ENCODE data around the gene REM2.

The REM2 gene

DNA sequence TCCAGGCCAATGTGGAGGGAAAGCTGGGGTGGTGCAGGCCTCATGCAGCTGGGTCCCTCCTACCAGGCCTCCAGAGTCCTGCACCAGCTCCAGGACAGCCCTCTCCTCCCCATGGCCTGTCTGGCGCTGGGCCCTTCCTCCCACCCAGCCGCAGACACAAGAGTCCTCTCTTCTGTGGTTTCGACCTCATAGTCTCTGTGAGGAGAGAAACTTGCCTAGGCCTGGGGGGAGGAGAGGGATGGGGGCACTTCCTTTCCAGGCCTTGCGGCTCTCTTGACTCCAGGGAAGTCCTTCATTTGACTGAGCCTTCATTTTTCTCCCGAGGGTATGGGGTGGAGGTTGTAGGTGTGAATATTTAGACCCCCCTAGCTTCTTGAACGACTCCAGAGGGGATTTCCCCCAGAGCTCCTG, 44.4 kb upstream of the REM2 start:
- H3K27ac ChIP-seq (ENCODE audit: insufficient read depth in 1 of 2, low read depth in 1 of 2, low read length in 2 of 2, poor library complexity in 1 of 2, severe bottlenecking in 2 of 2), result no peak overlapping the region
- no peaks in the 10 kb centered on the region for H3K9me3 ChIP-seq (ENCODE audit: control extremely low read depth in 1 of 5, control insufficient read depth in 4 of 5, insufficient read depth in 2 of 5, low read depth in 1 of 5, low read length in 4 of 5)
- peaks cover 0 to 51% (median 11%) of the 10 kb centered on the region in 5 experiments for H3K27me3 ChIP-seq (replicated peaks in 2 of 5; ENCODE audit: control insufficient read depth in 4 of 5, insufficient read depth in 5 of 5, low read length in 4 of 5)
- ChIA-PET CTCF (interaction anchor here (0.7 to 24.0 kb wide), 6 partner anchors 8 to 283 kb away, joined by 3 to 707 read pairs (median 4); partner anchors contain the start of gene MRPL52), POLR2A (interaction anchor here (0.7 to 3.7 kb wide), 5 partner anchors 9 to 58 kb away, joined by 3 to 16 read pairs (median 3); no protein-coding TSS in a partner anchor)
- 60% methylated on average over 1 of the region's 6 CpGs for WGBS (ENCODE audit: insufficient coverage)
- H3K36me3 ChIP-seq (ENCODE audit: control insufficient read depth in 4 of 4, insufficient read depth in 4 of 4, low read length in 3 of 4), result peaks cover 4 to 16% (median 13%) of the 10 kb centered on the region in 4 experiments
- peak overlapping the region in 2 of 7 experiments; percentile 23 to 25 for H3K4me3 ChIP-seq (ENCODE audit: control insufficient read depth in 1 of 7, extremely low read depth in 1 of 7, insufficient read depth in 4 of 7, low read depth in 2 of 7, low read length in 6 of 7)
- H3K4me1 ChIP-seq (ENCODE audit: control extremely low read depth in 1 of 4, control insufficient read depth in 4 of 4, insufficient read depth in 4 of 4, low read length in 3 of 4), result peaks cover 0 to 37% (median 29%) of the 10 kb centered on the region in 4 experiments
- peak in 1 of 3 donors; percentile 26 for DNase-seq

DNA sequence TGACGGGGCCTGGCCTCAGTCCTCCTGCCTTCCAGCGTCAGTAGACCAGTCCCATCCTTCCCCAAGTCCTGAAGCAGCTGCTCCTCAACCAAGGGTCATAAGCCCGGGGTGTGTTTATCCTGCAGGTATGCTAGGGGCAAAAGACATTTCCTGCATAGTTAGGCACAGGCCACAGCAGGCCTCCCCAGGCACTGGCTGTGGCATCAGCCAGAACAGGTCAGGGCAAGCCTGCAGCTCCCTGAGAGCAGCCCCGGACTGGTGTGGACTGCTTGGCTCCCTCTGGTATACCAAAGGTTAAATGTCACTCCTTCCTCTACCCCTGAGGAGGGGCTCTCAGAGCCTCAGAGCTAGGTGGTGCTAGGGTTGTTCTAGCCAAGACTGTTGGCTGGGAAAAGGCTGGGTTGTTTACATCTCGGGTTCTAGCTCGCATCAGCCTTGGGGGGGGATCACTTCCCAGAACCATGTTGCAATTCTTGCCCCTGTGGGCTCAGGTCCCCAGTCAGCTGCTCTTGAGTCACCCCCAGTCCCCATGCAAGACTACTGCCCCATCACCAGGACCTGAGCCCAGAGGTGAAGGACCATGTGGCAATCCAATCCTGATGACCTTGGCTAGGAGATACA, 43.8 kb upstream of the REM2 start:
- ChIA-PET CTCF (interaction anchor here (0.7 to 24.0 kb wide), 7 partner anchors 9 to 283 kb away, joined by 3 to 707 read pairs (median 3); partner anchors contain the start of gene MRPL52), POLR2A (interaction anchor here (1.0 to 3.7 kb wide), 3 partner anchors 9 to 17 kb away, joined by 3 to 16 read pairs (median 6); no protein-coding TSS in a partner anchor)
- Histone ChIP-seq H3K27me3 (replicated peaks in 2 of 5; ENCODE audit: control insufficient read depth in 4 of 5, insufficient read depth in 5 of 5, low read length in 4 of 5) (peaks cover 0 to 51% (median 11%) of the 10 kb centered on the region in 5 experiments), H3K4me3 (ENCODE audit: control insufficient read depth in 1 of 7, extremely low read depth in 1 of 7, insufficient read depth in 4 of 7, low read depth in 2 of 7, low read length in 6 of 7) (no peak overlapping the region), H3K27ac (ENCODE audit: insufficient read depth in 1 of 2, low read depth in 1 of 2, low read length in 2 of 2, poor library complexity in 1 of 2, severe bottlenecking in 2 of 2) (no peak overlapping the region), H3K4me1 (ENCODE audit: control extremely low read depth in 1 of 4, control insufficient read depth in 4 of 4, insufficient read depth in 4 of 4, low read length in 3 of 4) (peaks cover 0 to 37% (median 29%) of the 10 kb centered on the region in 4 experiments), H3K36me3 (ENCODE audit: control insufficient read depth in 4 of 4, insufficient read depth in 4 of 4, low read length in 3 of 4) (peaks cover under 1 to 10% (median 6%) of the 10 kb centered on the region in 4 experiments), H3K9me3 (ENCODE audit: control extremely low read depth in 1 of 5, control insufficient read depth in 4 of 5, insufficient read depth in 2 of 5, low read depth in 1 of 5, low read length in 4 of 5) (no peaks in the 10 kb centered on the region)
- WGBS (ENCODE audit: insufficient coverage), result 93% methylated on average over 4 of the region's 6 CpGs
- no peak for DNase-seq

DNA sequence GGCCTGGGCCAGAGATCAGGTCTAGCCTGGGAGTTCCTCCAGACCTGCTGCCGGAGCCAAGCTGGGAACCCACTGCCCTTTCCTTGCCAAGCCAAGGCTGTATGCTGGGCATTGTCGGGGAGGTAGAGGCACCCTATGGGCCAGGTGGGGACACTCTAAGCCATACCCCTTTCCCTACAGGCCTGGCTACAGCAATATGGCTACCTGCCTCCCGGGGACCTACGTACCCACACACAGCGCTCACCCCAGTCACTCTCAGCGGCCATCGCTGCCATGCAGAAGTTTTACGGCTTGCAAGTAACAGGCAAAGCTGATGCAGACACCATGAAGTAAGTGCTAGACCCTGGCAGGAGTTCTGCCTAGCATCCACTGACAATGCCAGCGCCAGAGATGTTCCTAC, 41.7 kb upstream of the REM2 start:
- Histone ChIP-seq H3K4me1 (ENCODE audit: control extremely low read depth in 1 of 4, control insufficient read depth in 4 of 4, insufficient read depth in 4 of 4, low read length in 3 of 4) (peaks cover 0 to 36% (median 28%) of the 10 kb centered on the region in 4 experiments), H3K36me3 (ENCODE audit: control insufficient read depth in 4 of 4, insufficient read depth in 4 of 4, low read length in 3 of 4) (no peaks in the 10 kb centered on the region), H3K27me3 (replicated peaks in 2 of 5; ENCODE audit: control insufficient read depth in 4 of 5, insufficient read depth in 5 of 5, low read length in 4 of 5) (peaks cover 0 to 48% (median 7%) of the 10 kb centered on the region in 5 experiments), H3K9me3 (ENCODE audit: control extremely low read depth in 1 of 5, control insufficient read depth in 4 of 5, insufficient read depth in 2 of 5, low read depth in 1 of 5, low read length in 4 of 5) (no peaks in the 10 kb centered on the region), H3K4me3 (ENCODE audit: control insufficient read depth in 1 of 7, extremely low read depth in 1 of 7, insufficient read depth in 4 of 7, low read depth in 2 of 7, low read length in 6 of 7) (no peak overlapping the region), H3K27ac (ENCODE audit: insufficient read depth in 1 of 2, low read depth in 1 of 2, low read length in 2 of 2, poor library complexity in 1 of 2, severe bottlenecking in 2 of 2) (no peak overlapping the region)
- DNase-seq, result no peak
- ChIA-PET POLR2A (no interaction called here), CTCF (interaction anchor here (1.2 to 24.0 kb wide), 3 partner anchors 11 to 50 kb away, joined by 4 to 707 read pairs (median 707); partner anchors contain the start of genes MMP14 and MRPL52)
- 96% methylated on average over 8 of the region's 9 CpGs for WGBS (ENCODE audit: insufficient coverage)

DNA sequence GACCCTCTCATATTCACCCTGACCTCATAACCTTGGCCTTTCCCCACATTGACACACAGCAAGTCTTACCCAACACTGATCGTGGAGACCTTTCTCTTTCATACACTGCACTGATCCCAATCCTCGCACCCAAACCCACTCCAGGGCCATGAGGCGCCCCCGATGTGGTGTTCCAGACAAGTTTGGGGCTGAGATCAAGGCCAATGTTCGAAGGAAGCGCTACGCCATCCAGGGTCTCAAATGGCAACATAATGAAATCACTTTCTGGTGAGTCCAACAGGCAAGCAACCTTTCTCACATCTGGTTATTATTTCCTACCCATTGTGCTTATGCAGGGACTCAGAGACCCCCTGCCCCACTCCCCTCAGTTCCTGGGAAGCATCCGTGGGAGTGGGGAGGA, 41.3 kb upstream of the REM2 start:
- POLR2A ChIA-PET, result no interaction called here
- Histone ChIP-seq H3K27ac (ENCODE audit: insufficient read depth in 1 of 2, low read depth in 1 of 2, low read length in 2 of 2, poor library complexity in 1 of 2, severe bottlenecking in 2 of 2) (no peak overlapping the region), H3K36me3 (ENCODE audit: control insufficient read depth in 4 of 4, insufficient read depth in 4 of 4, low read length in 3 of 4) (no peaks in the 10 kb centered on the region), H3K9me3 (ENCODE audit: control extremely low read depth in 1 of 5, control insufficient read depth in 4 of 5, insufficient read depth in 2 of 5, low read depth in 1 of 5, low read length in 4 of 5) (no peaks in the 10 kb centered on the region), H3K4me1 (ENCODE audit: control extremely low read depth in 1 of 4, control insufficient read depth in 4 of 4, insufficient read depth in 4 of 4, low read length in 3 of 4) (peaks cover 0 to 32% (median 25%) of the 10 kb centered on the region in 4 experiments), H3K4me3 (ENCODE audit: control insufficient read depth in 1 of 7, extremely low read depth in 1 of 7, insufficient read depth in 4 of 7, low read depth in 2 of 7, low read length in 6 of 7) (no peak overlapping the region), H3K27me3 (replicated peaks in 2 of 5; ENCODE audit: control insufficient read depth in 4 of 5, insufficient read depth in 5 of 5, low read length in 4 of 5) (peaks cover 0 to 43% (median 5%) of the 10 kb centered on the region in 5 experiments)
- no peak for DNase-seq
- WGBS (ENCODE audit: insufficient coverage), result 97% methylated on average over 4 of the region's 8 CpGs
- CTCF ChIA-PET, result interaction anchor here (23.5 to 24.0 kb wide), 2 partner anchors 10 to 12 kb away, joined by 707 read pairs; partner anchors contain the start of genes MMP14 and MRPL52

DNA sequence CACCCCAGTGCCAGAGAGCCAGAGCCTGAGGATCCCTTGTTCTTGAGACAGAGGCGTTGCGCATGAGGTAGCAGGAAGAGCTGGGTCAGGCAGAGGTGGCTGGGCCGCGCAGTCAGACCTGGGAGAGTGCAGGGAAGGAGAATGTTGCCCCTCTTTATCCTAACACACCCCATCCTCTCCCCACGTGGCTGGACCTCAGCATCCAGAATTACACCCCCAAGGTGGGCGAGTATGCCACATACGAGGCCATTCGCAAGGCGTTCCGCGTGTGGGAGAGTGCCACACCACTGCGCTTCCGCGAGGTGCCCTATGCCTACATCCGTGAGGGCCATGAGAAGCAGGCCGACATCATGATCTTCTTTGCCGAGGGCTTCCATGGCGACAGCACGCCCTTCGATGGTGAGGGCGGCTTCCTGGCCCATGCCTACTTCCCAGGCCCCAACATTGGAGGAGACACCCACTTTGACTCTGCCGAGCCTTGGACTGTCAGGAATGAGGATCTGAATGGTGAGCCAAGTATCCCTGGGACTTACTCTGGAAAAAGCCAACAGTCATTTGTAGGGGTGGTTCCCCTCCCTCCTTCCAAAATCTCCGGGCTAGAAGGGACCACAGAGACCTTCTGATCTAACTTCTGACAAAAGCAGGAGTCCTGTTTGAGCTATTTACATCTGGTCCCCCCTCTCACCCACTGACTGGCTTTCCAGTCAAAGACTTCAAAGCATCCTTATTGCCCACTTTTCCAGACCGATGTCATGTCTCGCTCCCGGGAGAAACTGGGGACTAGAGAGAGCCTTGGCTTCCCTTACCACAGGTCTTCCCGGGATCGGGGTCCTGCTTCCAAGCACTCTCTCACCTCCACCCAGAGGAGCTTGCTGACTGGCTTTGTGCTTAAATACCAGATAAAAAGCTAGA, 40.6 kb upstream of the REM2 start:
- Histone ChIP-seq H3K9me3 (ENCODE audit: control extremely low read depth in 1 of 5, control insufficient read depth in 4 of 5, insufficient read depth in 2 of 5, low read depth in 1 of 5, low read length in 4 of 5) (no peaks in the 10 kb centered on the region), H3K4me1 (ENCODE audit: control extremely low read depth in 1 of 4, control insufficient read depth in 4 of 4, insufficient read depth in 4 of 4, low read length in 3 of 4) (peaks cover 0 to 25% (median 22%) of the 10 kb centered on the region in 4 experiments), H3K27me3 (replicated peaks in 2 of 5; ENCODE audit: control insufficient read depth in 4 of 5, insufficient read depth in 5 of 5, low read length in 4 of 5) (peaks cover 0 to 36% (median 5%) of the 10 kb centered on the region in 5 experiments), H3K4me3 (ENCODE audit: control insufficient read depth in 1 of 7, extremely low read depth in 1 of 7, insufficient read depth in 4 of 7, low read depth in 2 of 7, low read length in 6 of 7) (no peak overlapping the region), H3K36me3 (ENCODE audit: control insufficient read depth in 4 of 4, insufficient read depth in 4 of 4, low read length in 3 of 4) (no peaks in the 10 kb centered on the region), H3K27ac (ENCODE audit: insufficient read depth in 1 of 2, low read depth in 1 of 2, low read length in 2 of 2, poor library complexity in 1 of 2, severe bottlenecking in 2 of 2) (no peak overlapping the region)
- WGBS (ENCODE audit: insufficient coverage), result 97% methylated on average over 23 of the region's 28 CpGs
- POLR2A ChIA-PET, result no interaction called here
- CTCF ChIA-PET, result interaction anchor here (0.8 to 23.5 kb wide), 3 partner anchors 9 to 13 kb away, joined by 3 to 707 read pairs (median 8); partner anchors contain the start of genes MMP14 and MRPL52
- no peak for DNase-seq

DNA sequence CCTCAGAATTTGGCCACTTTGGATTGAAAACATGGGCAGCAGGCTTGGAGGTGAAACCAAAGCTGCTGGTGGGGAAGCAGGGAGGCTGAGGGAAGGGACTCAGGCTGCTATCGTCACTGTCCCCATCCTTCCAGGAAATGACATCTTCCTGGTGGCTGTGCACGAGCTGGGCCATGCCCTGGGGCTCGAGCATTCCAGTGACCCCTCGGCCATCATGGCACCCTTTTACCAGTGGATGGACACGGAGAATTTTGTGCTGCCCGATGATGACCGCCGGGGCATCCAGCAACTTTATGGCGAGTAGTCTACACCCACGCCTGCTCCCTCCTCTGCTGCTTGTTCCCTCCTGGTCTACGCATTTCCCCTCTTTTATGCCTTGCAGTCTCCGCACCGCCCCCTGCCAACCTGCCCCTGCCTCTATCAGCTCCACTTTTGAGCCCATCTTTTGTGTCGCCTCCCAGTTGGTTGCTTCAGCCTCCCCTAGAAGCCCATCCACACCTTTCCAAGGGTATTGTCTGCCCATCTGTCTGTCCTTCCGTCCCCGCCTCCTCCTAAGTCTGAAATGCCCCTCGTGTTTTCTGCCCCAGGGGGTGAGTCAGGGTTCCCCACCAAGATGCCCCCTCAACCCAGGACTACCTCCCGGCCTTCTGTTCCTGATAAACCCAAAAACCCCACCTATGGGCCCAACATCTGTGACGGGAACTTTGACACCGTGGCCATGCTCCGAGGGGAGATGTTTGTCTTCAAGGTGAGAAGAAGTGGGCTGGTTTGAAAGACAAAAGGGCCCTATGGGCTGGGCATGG, 39.7 kb upstream of the REM2 start:
- no peak for DNase-seq
- WGBS (ENCODE audit: insufficient coverage), result 90% methylated on average over 13 of the region's 21 CpGs
- ChIA-PET CTCF (interaction anchor here (0.8 to 23.5 kb wide), 5 partner anchors 8 to 271 kb away, joined by 3 to 707 read pairs (median 8); partner anchors contain the start of genes MMP14 and MRPL52), POLR2A (no interaction called here)
- Histone ChIP-seq H3K36me3 (ENCODE audit: control insufficient read depth in 4 of 4, insufficient read depth in 4 of 4, low read length in 3 of 4) (no peaks in the 10 kb centered on the region), H3K27ac (ENCODE audit: insufficient read depth in 1 of 2, low read depth in 1 of 2, low read length in 2 of 2, poor library complexity in 1 of 2, severe bottlenecking in 2 of 2) (no peak overlapping the region), H3K9me3 (ENCODE audit: control extremely low read depth in 1 of 5, control insufficient read depth in 4 of 5, insufficient read depth in 2 of 5, low read depth in 1 of 5, low read length in 4 of 5) (no peaks in the 10 kb centered on the region), H3K27me3 (replicated peaks in 2 of 5; ENCODE audit: control insufficient read depth in 4 of 5, insufficient read depth in 5 of 5, low read length in 4 of 5) (peaks cover 0 to 28% (median 4%) of the 10 kb centered on the region in 5 experiments), H3K4me3 (ENCODE audit: control insufficient read depth in 1 of 7, extremely low read depth in 1 of 7, insufficient read depth in 4 of 7, low read depth in 2 of 7, low read length in 6 of 7) (no peak overlapping the region), H3K4me1 (ENCODE audit: control extremely low read depth in 1 of 4, control insufficient read depth in 4 of 4, insufficient read depth in 4 of 4, low read length in 3 of 4) (peaks cover 3 to 26% (median 22%) of the 10 kb centered on the region in 4 experiments)

All from common myeloid progenitor, CD34-positive (primary cell).